HG03521 (cell line): ENCODE data around the gene BAZ2A.

ENCODE experiments used
- ATAC-seq: cut with Tn5 transposase; IDR thresholded peaks from one replicate; pipeline ENCODE4 v1.9.1; 2021; ENCODE audit warnings: mild to moderate bottlenecking, moderate library complexity; ENCODE audit not compliant: unreplicated experiment

Gene BAZ2A

DNA sequence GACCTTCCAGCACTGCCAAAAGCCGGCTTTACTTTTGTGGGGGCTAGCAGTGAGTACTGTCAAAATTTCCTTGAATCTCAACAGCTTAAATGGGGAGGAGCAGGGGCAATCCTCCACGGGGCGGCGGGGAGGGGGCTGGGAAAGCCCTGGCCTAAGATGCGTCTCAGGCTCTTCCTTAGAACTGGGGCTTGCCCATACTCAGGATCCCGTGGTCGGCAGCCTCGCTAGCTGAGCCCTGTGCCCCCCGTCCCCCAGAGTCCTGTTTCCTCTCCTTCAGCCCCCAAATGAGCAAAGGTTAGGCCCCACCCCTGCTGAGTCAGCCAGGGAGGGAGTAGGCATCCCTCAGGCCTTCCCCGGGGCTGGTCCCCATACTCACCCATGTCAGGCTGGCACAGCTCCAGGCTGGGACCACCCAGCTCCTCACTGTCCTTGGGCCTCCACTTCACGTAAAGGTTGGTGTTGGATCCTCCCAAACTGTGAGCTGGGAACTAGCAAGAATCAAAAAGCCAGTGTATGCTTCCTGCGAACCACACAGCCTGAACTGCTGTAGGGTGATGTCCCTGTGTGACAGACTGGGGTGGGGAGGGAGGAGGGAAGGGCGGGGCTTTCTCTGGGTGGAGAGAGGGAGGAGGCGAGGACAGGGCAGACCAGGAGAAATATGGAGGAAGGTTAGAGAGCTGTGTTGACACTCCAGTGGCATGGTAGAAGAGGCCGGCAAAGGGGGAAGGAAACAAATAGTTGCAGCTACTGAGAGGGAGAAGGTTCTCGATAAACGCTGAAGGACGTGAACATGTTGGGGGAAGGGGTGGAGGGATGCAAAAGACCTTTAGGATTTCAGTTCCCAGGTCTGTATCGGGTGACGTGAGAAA, 5.9 kb upstream of the BAZ2A start:
- peak; percentile 34 for ATAC-seq

DNA sequence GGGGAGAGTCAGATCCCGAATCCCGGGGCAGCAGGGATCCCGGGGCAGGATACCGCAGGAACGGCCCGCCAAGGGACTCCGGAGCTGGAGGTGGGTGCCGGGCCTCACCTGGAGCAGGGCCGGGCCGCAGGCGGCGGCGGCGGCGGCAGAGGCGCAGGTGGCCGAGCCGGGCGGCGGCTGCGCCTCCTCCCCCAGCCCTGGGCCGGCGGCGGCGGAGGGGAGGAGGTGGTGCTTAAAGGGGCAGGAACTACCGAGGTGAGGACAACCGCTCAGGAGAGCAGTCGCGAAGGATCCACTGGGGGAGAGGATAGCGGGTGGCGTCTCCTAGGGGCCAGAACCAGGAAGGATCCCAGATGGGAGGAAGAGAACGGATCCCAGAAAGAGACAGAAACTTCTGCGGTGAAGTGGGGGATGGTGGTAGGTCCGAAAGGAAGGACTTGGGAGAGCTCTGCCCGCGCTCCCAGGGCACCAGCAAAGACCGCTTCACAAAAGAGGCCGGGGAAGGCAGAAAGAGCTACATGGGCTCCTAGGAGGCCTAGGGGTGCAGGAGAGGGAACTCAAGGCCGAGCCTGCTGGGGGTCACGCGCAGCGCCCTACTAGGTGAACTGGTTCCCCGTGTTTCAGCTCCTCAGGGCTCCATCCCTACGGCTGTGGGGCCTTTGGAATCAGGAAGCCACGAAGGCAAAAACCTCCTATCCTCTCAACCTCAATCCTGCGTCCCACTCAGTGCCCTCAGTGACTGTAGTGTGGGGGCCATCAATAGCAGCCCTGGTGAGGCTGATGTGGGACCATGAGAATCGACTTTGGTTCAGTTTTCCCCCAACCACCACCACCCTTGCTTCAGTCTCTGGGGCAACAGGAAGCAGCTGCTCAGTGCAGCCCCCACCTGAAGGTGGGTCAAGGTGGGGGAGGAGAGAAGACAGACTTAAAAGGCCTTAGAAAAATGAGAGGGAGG, 5.0 kb upstream of the BAZ2A start:
- peak; percentile 33 for ATAC-seq

DNA sequence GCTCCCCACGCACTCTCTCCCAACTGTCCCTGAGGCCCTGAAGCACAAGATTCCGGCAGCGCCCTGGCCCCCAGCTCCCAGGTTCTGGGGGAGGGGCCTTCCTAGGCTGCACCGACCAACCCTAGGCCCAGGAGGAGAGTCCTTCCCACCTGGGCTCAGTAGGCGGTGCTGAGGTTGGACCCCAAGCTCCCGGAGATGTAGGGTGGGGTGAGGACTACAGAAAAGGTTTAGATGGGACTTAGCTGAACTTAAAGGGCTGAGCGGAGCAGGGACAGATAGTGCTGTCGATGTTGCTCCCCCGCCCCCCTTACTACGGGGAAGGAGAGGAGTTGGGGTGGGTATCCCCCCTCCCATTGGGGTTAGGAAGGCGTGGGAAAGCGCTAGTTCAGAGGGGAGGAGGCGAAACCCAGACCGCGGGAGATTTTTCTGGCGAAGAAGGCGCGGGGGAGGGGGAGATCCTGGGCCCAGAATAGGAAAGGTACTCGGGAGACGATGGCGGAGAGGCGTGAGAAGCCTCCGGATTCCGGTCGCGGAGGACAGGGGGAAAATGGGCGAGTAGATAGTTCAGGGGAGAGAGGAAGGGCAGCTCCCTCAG, 4.2 kb upstream of the BAZ2A start:
- ATAC-seq, result no peak

DNA sequence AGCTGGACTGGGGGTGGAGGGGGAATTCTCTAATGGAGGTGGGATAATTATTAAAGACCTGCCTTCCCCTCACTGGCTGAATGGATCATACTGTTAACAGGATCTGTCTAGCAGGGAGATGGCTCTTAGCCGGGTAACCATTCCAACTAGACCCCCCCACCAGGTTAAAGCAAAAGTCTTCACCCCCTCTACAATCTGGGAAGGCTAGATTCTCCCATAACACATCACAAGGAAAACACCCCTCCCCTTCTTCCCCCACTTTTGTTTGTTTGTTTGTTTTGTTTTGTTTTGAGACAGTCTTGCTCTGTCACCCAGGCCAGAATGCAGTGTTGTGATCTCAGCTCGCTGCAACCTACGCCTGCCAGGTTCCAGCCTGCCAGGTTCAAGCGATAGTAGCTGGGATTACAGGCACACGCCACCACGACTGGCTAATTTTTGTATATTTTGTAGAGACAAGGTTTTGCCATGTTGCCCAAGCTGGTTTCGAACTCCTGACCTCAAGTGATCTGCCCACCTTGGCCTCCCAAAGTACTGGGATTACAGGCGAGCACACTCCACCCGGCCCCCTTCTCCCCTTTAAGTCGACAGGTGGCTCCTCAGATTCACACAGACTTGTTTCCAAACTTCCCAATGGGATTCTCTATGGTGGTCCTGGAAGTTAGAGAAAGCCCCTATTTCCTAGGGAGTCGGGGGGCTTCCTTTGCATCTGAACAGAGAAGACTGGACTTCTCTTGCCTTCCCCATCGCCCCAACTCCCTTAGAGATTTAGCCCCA, 3.5 kb upstream of the BAZ2A start:
- ATAC-seq, result no peak

DNA sequence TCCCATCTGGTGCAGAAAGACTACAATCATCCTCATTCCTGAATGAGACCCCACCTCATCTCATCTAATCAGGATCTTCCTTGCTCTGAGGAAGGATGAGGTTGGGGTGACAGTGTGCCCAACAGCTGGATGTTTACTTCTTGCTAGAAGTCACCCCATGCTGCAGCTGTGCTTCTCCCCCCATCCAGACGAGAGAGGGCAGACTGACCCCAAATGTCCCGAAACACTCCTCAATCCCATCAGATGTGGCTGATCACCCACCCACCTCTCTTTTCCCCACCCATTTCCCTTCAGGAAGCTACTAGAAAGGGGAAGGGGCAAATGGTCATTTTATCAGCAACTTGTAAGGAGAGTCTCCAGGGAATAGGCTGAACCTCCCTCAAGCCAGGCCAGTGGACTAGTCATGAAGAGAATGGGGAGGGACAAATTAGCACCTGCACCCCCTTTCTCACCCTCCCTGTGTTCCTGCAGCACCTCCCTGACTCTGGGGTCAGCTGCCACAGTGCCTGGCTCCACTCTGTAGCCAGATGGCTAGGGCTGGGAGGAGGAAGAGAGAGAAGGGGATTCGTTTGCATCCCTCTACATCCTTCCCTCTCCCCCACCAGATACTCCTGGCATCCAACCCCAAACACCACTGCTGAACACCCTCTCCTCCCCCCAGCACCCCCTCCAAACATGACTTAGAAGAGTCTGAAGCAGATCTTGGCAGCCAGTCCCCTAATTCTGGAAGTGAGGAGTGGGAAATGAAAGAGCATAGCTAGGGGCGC, 2.8 kb upstream of the BAZ2A start:
- no peak for ATAC-seq

DNA sequence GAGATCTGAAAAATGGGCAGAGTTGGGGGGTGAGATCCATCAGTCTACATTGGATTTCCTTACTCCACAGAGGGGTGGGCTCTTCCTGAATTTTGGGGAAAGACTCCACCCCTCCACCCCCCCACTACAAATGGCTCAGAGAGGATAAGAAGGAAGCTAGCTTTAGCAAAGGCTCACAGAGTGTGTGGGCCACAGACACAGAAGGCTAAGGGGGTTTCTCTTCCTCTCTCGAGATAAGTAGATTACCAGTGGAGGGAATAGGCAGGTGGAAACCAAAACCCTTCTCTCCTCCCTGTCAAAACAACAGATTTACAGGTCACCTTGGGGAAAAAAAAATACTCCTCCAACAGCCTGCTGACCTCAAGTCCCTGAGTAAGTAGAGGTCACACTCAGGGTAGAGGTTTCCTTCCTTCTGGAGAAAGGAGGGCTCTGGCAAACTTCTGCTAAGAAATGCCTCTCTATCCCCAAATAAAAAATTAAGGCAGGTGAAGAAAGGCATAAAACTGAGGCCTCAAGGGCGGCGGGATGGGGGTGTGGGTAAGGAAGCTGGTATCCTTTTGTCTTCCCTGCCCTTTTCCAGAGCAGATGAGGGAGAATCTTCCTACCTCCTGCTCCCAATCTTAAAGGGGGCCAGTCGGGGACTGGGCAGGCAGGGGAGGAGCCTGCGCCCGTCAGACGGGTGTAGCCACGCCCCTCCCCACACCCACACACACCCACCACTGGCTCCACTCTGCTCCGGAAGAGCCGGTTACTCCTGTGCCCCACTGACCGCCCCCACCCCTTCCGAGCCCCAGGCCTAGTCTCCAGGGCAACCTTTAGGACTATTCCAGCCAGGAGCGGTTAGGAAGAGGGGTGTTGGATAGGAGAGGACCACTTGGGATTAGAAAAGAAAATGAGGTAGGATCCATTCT, 1.9 kb upstream of the BAZ2A start:
- peak; percentile 16 for ATAC-seq

DNA sequence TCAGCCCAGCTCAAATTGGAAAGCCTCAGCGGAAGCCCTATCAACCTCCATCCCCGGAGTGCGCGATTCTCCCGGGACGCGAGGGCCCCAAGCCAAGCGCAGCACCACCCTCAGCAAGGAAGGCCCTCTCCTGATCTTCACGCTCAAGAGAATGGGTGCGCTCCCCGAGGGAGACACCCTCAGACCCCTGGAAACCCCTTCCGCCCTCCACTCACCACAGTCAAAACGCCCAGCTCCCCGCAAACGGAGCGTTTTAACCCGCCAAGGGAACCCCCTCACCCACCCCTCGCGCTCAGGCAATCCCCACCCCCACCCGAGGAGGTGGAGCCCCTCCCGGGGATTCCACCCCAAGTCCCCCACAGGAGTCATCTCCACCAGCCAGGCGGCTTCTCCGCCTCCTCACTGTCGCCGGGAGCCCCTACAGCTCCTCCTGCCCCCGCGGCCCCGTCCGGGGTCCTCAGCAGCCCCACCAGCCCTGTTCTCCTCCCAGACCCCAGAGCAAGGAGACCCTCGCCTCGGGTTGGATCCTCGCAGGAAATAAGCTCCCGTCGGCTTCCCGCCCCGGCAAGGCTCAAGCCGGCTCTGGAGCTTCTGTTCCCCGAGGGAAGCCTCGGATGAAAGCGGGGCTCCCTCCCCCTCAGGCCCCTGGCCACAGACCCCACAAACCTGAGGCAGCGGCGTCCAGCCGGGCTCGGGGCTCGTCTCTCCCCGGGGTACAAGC, 507 bp downstream of the BAZ2A start:
- peak; percentile 7 for ATAC-seq

DNA sequence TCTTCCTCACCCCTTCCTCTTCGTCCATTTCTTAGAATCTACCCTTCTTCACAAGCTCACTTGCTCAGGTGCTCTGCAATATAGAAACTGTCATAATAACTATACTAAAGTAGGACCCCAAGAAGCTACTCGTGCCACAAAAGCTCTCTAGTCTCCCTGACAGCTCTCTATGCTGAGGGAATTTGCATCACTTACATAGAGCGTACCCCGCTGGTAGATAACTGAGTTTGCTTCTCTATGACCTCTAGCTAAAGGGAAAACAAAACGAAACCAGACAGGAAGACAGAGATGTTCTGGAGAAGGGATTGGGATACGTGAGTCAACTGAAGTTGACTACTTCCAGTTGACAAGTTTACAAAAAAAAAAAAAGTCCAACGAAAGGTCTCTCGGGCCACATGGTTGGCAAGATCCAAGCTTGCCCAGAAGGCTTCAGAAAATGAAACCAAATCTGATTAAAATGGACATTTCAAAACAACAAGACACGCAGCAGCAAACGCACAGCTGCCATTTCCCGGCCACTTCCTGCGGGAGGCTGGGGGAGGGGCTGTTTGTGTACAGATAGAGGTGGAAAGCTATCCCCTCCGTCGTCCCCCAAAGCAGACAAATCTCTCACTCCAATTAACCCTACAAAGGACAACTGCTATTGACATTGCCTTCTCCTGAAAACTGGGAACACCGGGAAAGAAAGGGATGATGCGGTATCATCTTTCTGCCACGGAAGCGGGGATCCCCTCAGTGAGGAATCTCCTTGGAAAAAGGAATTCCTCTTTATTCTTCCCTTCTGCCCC, 1.3 kb downstream of the BAZ2A start:
- ATAC-seq, result no peak

DNA sequence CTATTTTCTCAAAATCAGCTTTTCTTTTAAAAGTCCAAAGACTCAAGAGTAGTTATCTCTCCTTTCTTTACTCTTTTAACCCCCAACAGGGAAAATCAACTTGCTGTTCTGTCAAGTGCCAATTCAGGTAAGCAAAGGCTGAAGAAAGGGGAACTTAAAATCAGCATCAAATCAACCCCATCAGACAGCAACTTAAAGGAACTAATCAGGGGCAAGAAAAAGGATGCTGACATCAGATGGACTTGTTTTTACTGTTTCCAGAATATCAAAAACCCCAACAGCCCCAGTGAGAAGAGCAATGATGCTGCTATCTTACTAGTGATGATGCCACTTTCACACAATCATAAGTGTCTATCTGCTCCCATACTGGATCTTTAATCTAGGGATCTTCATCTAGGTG, 3.4 kb downstream of the BAZ2A start:
- no peak for ATAC-seq

DNA sequence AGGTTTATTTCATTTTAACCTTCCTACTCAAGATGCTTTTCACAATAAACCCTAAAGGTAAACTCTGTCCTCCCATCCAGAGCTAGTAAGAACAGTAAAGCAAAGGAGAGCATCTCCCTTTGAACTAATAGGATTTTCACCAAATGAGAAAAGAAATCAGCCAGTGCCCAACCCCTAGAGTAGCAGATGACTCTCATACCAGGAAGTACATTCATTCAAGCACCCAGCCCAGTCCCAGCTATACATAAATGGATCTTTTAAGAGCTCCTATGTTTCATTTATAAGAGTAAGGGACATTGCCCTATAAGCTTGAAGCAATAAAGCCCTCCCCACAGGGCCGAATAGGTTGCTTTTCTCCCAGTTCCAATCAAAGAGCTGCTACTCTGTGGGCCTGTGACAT, 7.6 kb downstream of the BAZ2A start:
- no peak for ATAC-seq

DNA sequence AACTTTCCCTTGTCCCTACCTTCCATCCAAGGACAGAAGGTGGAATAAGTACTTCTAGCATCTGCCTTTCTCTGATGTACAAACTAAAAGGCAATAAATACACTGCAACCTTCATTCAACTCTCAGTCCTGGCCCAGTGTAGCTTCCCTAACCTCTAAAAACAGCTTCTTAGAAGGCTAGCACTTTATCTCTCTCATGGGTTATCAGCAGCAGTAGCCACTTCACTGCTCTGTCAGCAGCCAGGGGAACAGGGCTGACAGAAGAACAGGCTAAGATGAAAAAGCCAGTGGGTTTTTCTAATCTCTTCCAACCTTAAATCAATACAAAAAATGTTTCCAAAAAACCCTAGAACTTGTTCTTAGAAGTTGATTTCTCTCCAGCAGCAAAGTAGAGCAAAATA, 13.2 kb downstream of the BAZ2A start:
- ATAC-seq, result no peak

DNA sequence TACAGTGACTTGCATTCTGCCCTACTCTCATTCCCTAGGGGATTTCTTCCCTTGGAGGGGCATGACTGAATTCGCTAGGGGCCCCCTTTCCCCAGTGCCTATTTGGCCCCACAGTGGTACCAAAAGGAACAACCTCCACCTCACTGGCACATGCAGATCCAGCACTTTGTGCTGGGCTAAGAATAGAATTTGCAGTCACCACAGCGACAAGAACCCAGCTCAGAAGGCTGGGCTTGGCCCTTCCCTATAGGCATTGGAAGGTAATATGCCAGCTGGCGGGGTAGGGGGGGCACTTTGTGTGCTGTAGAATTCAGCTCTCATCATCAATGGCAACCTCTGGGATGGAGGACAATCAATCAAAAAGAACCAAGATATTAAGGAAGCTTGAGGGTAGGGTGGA, 13.9 kb downstream of the BAZ2A start:
- ATAC-seq, result no peak

DNA sequence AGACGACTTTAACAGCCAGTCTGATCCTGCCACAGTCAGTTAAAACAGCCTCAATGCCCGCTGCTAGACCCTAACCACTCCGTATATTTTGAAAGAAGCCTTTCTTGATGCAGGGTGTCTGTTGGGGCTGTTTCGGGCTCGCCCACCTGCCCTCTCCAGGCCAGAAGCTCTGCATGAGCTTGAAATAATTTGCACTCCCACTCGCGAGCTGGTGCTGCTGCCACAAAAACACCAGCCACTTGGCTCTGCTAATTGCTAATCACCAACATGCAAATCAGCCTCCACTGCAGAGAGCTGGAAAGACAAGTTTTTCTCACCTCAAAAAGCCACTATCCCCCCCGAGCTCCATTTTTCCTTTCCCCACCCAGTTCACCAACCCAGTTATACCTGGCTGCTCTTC, 15.5 kb downstream of the BAZ2A start:
- ATAC-seq, result no peak

DNA sequence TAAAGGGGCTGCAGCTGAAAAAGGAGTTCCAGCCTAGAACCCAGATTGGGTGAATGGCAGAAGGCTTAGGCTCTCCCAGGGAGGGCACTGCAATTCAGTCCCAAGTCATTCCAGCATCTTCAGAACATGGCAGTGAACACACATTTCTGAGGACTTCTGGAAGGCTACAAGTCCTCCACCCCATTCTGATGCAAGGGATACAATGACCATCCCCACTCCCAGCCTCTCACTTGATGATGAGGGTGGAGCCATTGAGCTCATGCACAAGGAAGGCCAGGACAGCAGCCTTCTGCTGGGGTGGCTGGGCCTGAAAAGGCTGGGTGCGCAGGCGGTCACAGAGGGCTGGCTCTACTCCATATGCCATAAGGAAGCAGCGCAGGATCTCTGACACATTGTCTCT, 25.8 kb downstream of the BAZ2A start:
- ATAC-seq, result no peak

DNA sequence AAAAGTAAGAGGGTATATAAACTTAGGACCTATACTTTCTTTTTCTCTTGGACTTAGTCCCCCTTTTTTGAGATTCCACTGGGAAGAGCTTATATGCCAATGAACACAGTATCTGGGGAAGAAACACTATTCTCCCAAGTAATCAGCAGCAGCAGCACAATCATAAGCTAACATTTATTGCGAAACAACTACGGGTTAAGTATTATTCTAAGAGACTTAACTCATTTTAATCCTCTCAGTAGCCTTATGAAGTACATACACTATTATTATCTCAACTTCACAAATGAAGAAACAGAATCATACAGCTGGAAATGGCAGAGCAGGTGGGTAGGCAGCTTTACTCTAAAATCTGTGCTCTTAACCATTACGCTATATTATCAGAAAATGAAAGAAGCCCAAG, 27.9 kb downstream of the BAZ2A start:
- ATAC-seq, result no peak

DNA sequence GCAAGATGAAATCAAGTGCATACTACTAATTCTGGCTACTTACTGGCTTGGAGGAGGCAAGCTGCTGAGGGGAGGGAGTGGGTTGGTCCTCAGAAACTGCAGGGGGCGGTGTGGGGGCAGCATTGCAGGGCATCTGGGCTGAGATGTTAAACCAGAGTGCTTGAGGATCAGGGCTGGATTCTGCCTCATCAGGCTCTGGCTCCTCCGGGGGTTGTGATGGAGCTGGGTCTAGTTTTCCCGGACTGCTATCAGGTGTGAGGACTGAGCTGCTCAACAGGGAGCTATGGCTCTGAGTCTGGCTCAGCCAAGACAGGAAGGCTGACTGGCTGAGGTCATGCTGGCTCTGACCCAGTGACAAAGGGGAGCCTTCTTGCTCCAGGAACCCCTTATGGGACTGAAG, 28.6 kb downstream of the BAZ2A start:
- no peak for ATAC-seq

DNA sequence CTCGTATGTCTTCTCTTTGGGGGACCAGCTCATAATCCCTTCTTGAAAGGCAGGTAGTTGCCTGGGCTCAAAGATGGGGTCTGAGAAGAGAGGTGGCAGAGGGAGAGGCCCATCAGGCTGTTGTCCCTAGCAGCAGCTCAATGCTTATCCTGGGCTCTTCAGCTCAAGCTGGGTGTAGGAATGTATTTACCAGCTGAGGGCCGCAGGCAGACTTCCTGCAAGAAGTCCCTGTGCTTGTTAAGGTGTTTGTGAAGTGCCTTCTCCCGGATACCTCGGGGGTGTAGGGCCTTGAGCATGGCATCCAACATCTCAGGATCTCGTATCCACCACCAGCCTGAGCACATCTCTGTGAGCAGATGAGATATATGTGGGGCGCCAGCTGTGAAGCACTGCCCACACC, 29.4 kb downstream of the BAZ2A start:
- no peak for ATAC-seq

DNA sequence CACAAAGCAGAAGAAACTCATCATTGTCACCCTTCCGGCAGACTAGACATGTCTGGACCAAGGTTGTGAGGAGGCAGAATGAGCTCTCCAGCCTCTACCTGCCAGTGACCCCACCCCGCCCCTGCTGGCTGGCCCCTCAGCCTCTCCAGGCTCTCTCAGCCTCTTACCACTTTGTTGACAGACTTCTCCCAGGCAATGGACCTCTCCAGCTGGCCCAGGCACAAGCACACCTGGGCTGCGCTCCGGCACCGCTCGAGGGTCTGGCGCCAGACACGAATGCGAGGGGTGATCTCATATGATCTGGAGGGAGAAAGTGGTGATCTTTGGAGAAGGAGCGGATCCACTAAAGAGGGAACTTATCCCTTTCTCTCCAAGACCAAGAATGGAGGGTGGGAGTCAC, 30.3 kb downstream of the BAZ2A start:
- ATAC-seq, result no peak
